OCI-LY1 (cell line): ENCODE measurements around the gene CELF2.

Experiments used
- H2AFZ ChIP-seq: fragments of 200-600 bp; sonication (generic), shearing (Covaris generic); 2 replicates; pipeline ENCODE4 v1.6.0; 2014; ENCODE audit warnings: antibody characterized with exemption, mild to moderate bottlenecking, low read length
- H3F3A ChIP-seq: fragments of 200-600 bp; sonication (generic), shearing (Covaris generic); 2 replicates; pipeline ENCODE4 v1.6.0; 2014; ENCODE audit warnings: mild to moderate bottlenecking, antibody characterized with exemption, low read length, moderate library complexity; ENCODE audit not compliant: insufficient read depth
- H3K27ac ChIP-seq: fragments of 200-600 bp; sonication (generic); 2 replicates; pipeline ENCODE4 v1.5.1; 2014; ENCODE audit warnings: low read length, mixed run types, mild to moderate bottlenecking, low read depth; ENCODE audit not compliant: poor library complexity, severe bottlenecking
- H3K27me3 ChIP-seq: fragments of 200-600 bp; sonication (generic); 2 replicates; pipeline ENCODE4 v1.6.0; 2014; ENCODE audit warnings: antibody characterized with exemption, mild to moderate bottlenecking, low read length, moderate library complexity; ENCODE audit not compliant: insufficient read depth
- H3K36me3 ChIP-seq: fragments of 200-600 bp; sonication (generic); 2 replicates; pipeline ENCODE4 v1.6.1; 2014; ENCODE audit warnings: mild to moderate bottlenecking, antibody characterized with exemption, low read length, moderate library complexity, mixed read lengths; ENCODE audit not compliant: insufficient read depth
- H3K4me1 ChIP-seq: fragments of 200-600 bp; sonication (generic); 2 replicates; pipeline ENCODE4 v1.5.1; 2014; ENCODE audit warnings: mild to moderate bottlenecking, low read length, moderate library complexity; ENCODE audit not compliant: insufficient read depth, severe bottlenecking
- H3K4me2 ChIP-seq: fragments of 200-600 bp; sonication (generic), shearing (Covaris generic); 2 replicates; pipeline ENCODE4 v1.6.1; 2014; ENCODE audit warnings: low read length
- H3K4me3 ChIP-seq: fragments of 200-600 bp; sonication (generic); 2 replicates; pipeline ENCODE4 v1.5.1; 2014; ENCODE audit warnings: low read length, low read depth, mild to moderate bottlenecking, mixed read lengths; ENCODE audit not compliant: poor library complexity, severe bottlenecking
- H3K79me2 ChIP-seq: fragments of 200-600 bp; shearing (Covaris generic); 2 replicates; pipeline ENCODE4 v1.6.1; 2016; ENCODE audit warnings: mixed run types, low read length, mixed read lengths; ENCODE audit not compliant: insufficient read depth
- H3K9ac ChIP-seq: fragments of 200-600 bp; sonication (generic), shearing (Covaris generic); 2 replicates; pipeline ENCODE4 v1.6.1; 2014; ENCODE audit warnings: mild to moderate bottlenecking, low read length, mixed read lengths
- H3K9me2 ChIP-seq: fragments of 200-600 bp; sonication (generic), shearing (Covaris generic); 2 replicates; pipeline ENCODE4 v1.6.1; 2014; ENCODE audit warnings: low read depth, mild to moderate bottlenecking, low read length, mixed read lengths
- H3K9me3 ChIP-seq: fragments of 200-600 bp; shearing (Covaris generic); 2 replicates; pipeline ENCODE4 v1.6.1; 2014; ENCODE audit warnings: low read length, mixed read lengths
- H4K20me1 ChIP-seq: fragments of 200-600 bp; sonication (generic), shearing (Covaris generic); 2 replicates; pipeline ENCODE4 v1.6.0; 2016; ENCODE audit warnings: mild to moderate bottlenecking, low read length; ENCODE audit not compliant: insufficient read depth
- EZH2 ChIP-seq: fragments of 200-600 bp; sonication (generic), shearing (Covaris generic); IDR thresholded peaks from 2 replicates; pipeline ENCODE4 v1.8.0; 2017; ENCODE audit warnings: borderline replicate concordance, mixed run types, mild to moderate bottlenecking, antibody characterized with exemption, low read length, moderate library complexity, mixed read lengths
- TF ChIP-seq, protein P1 (sequence below): fragments of 200-600 bp; sonication (generic), shearing (Covaris generic); IDR thresholded peaks from 2 replicates; pipeline ENCODE4 v1.5.1; 2017; ENCODE audit warnings: mild to moderate bottlenecking, antibody characterized with exemption, low read length, moderate library complexity, mixed read lengths

Gene CELF2

DNA sequence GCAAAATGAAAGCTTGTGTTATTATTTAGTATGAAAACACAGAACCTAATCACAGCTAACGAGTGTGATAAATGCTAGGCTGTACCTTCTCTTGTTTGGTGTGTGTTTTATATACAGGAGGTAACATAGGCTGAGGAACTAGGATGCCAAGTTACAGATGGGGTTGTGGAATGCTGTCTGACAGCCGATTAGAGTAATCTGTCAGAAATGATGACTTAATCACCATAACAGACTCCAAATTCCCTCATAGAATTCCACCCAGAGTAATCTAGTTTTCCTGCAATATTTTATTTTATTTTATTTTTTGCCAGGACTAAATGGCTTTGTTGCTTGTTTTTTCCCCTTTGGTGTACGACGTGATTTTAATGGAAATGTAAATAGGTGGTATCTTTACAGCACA is 221.2 kb downstream of the CELF2 start:
- Histone ChIP-seq H3K36me3 (no peaks in the 10 kb centered on the region), H3K4me2 (no peak overlapping the region), H3K9me3 (no peaks in the 10 kb centered on the region), H3F3A (no peaks in the 10 kb centered on the region), H2AFZ (no peak overlapping the region), H3K9ac (no peak overlapping the region), H3K9me2 (no peaks in the 10 kb centered on the region), H3K4me1 (no peaks in the 10 kb centered on the region), H3K4me3 (no peak overlapping the region), H3K27me3 (no peaks in the 10 kb centered on the region), H3K79me2 (no peaks in the 10 kb centered on the region), H3K27ac (no peak overlapping the region), H4K20me1 (no peaks in the 10 kb centered on the region)
- TF ChIP-seq EZH2: no peak
- TF ChIP-seq, protein P1, sequence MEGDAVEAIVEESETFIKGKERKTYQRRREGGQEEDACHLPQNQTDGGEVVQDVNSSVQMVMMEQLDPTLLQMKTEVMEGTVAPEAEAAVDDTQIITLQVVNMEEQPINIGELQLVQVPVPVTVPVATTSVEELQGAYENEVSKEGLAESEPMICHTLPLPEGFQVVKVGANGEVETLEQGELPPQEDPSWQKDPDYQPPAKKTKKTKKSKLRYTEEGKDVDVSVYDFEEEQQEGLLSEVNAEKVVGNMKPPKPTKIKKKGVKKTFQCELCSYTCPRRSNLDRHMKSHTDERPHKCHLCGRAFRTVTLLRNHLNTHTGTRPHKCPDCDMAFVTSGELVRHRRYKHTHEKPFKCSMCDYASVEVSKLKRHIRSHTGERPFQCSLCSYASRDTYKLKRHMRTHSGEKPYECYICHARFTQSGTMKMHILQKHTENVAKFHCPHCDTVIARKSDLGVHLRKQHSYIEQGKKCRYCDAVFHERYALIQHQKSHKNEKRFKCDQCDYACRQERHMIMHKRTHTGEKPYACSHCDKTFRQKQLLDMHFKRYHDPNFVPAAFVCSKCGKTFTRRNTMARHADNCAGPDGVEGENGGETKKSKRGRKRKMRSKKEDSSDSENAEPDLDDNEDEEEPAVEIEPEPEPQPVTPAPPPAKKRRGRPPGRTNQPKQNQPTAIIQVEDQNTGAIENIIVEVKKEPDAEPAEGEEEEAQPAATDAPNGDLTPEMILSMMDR: no peak

DNA sequence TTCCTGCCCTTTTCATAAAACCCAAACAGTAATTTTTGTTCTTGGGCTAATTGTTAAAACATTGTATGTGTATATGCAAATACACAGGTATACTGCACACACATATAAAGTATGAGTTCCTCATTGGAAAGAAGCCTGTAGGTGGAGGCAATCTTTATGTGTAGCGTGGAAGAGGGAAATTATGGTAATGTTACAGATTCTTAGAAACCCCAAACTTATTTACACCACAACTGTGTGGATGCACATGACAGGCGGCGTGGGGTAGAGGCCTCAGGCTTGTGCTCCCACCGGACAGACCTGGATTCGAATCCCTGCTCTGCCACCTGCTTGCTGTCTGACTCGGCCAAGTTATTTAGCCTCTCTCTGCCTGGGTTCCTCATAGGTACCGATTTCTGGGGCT is 223.0 kb downstream of the CELF2 start:
- Histone ChIP-seq H4K20me1 (no peaks in the 10 kb centered on the region), H3K9ac (no peak overlapping the region)

DNA sequence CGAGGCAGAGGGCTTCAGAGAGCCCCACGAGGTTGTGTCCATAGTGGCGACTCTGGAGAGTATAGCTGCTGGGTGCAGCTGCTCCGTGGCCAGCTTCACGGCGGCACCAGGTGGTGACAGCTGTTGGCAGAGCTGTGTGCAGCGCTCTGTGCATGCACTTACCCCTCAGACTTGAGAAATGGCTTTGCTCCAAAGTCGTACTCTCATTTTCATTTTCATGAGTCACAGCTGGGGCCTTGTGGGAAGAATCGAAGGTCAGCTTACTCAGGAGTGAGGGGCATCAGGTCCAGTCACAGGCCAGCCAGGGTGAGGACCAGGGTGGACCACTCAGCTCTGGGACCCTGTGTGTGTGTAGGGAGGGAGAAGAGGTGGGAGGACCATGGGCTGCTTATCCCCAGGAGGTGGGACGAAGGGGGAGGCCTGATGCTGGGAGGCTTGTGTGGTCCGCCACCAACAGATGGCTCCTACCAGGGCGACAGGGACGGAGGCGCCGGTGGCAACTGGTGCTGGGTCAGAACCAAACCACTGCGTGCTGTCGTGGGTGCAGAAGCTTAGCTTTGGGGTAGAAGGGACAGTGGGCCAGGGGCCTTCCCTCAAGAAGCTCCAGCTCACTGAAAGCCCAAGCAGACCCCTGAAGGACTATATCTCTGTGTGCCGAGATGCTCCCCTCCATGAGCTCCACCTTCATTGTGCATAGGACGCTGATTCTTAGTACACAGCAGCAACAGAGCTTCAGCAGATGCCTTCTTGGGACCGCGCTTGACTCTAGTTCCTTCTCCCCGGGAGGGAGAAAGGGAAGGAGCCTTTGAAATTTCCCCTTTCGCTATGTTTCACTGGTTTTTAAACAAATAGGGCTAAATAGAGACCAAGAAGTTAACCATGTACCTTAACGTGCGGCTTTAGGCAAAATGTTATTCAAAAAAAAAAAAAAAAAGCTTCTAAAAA is 225.0 kb downstream of the CELF2 start:
- Histone ChIP-seq H3K9me2 (no peaks in the 10 kb centered on the region), H3K36me3 (no peaks in the 10 kb centered on the region), H4K20me1 (no peaks in the 10 kb centered on the region), H3K9ac (no peak overlapping the region), H2AFZ (no peak overlapping the region), H3F3A (no peaks in the 10 kb centered on the region), H3K27ac (no peak overlapping the region), H3K79me2 (no peaks in the 10 kb centered on the region), H3K4me2 (peak overlapping the region; percentile 32; the same call in 1 of the 2 replicates), H3K4me1 (peaks cover 7% of the 10 kb centered on the region), H3K4me3 (no peak overlapping the region), H3K27me3 (peaks cover 4% of the 10 kb centered on the region; the same call in 1 of the 2 replicates), H3K9me3 (no peaks in the 10 kb centered on the region)
- TF ChIP-seq, protein P1: no peak
- TF ChIP-seq EZH2: no peak

More for the DNA sequence above, 223.0 kb downstream of the CELF2 start:
- no peak overlapping the region for H3K4me3 ChIP-seq
- H3K9me2 ChIP-seq: no peaks in the 10 kb centered on the region
- H3K79me2 ChIP-seq: no peaks in the 10 kb centered on the region
- no peak overlapping the region for H3K27ac ChIP-seq
- H3K9me3 ChIP-seq: no peaks in the 10 kb centered on the region
- H2AFZ ChIP-seq: no peak overlapping the region
- no peak overlapping the region for H3K4me2 ChIP-seq
- H3K27me3 ChIP-seq: no peaks in the 10 kb centered on the region
- TF ChIP-seq EZH2: no peak
- H3K36me3 ChIP-seq: no peaks in the 10 kb centered on the region
- H3F3A ChIP-seq: no peaks in the 10 kb centered on the region
- H3K4me1 ChIP-seq: peaks cover 7% of the 10 kb centered on the region
